Karpas-422 (cell line): ENCODE results near the gene OR5AU1. TPM values are rescaled to one million over a fixed set of nuclear protein-coding genes. Genes with fewer than 3 reads are reported as not detected.

Source experiments
- DNase-seq: peaks from one replicate; pipeline ENCODE4 v3.0.0-alpha.2; 2015
- H2AFZ ChIP-seq: fragments of 200-600 bp; sonication (generic); 2 replicates; pipeline ENCODE4 v1.6.1; 2014; ENCODE audit warnings: antibody characterized with exemption, low read length, mixed read lengths
- H3K27ac ChIP-seq: fragments of 200-600 bp; sonication (generic); 2 replicates; pipeline ENCODE4 v1.5.1; 2014; ENCODE audit warnings: mild to moderate bottlenecking, low read length, moderate library complexity
- H3K27me3 ChIP-seq: fragments of 200-600 bp; sonication (generic); 2 replicates; pipeline ENCODE4 v1.6.1; 2014; ENCODE audit warnings: low read length, mixed read lengths
- H3K36me3 ChIP-seq: fragments of 200-600 bp; sonication (generic); 2 replicates; pipeline ENCODE4 v1.6.1; 2014; ENCODE audit warnings: low read length, mixed read lengths; ENCODE audit not compliant: insufficient read depth
- H3K4me1 ChIP-seq: fragments of 200-600 bp; sonication (generic); 2 replicates; pipeline ENCODE4 v1.6.1; 2014; ENCODE audit warnings: mild to moderate bottlenecking, low read length, mixed read lengths
- H3K4me2 ChIP-seq: fragments of 200-600 bp; sonication (generic); 2 replicates; pipeline ENCODE4 v1.6.1; 2014; ENCODE audit warnings: low read length, low read depth, mild to moderate bottlenecking; ENCODE audit not compliant: poor library complexity, severe bottlenecking
- H3K4me3 ChIP-seq: fragments of 200-600 bp; sonication (generic); 2 replicates; pipeline ENCODE4 v1.5.1; 2014; ENCODE audit warnings: mild to moderate bottlenecking, antibody characterized with exemption, low read length, mixed read lengths
- H3K79me2 ChIP-seq: fragments of 200-600 bp; sonication (generic); 2 replicates; pipeline ENCODE4 v1.6.1; 2014; ENCODE audit warnings: mild to moderate bottlenecking, low read length, mixed read lengths
- H3K9ac ChIP-seq: fragments of 200-600 bp; sonication (generic); 2 replicates; pipeline ENCODE4 v1.6.0; 2014; ENCODE audit warnings: low read length
- H3K9me2 ChIP-seq: fragments of 200-600 bp; sonication (generic), shearing (Covaris generic); replicated peaks from 2 replicates; pipeline ENCODE4 v1.6.0; 2014; ENCODE audit warnings: mild to moderate bottlenecking, low read length, moderate library complexity; ENCODE audit not compliant: insufficient read depth
- H3K9me3 ChIP-seq: fragments of 300-700, 200-600 bp; sonication (generic); 2 replicates; pipeline ENCODE4 v1.6.1; 2014; ENCODE audit warnings: low read length, mixed read lengths
- H4K20me1 ChIP-seq: fragments of 200-600 bp; sonication (generic); 2 replicates; pipeline ENCODE4 v1.6.1; 2014; ENCODE audit warnings: mild to moderate bottlenecking, antibody characterized with exemption, low read length, low read depth; ENCODE audit not compliant: insufficient read depth
- small RNA-seq: library from RNA; depleted of rRNA; stranded (forward); fragments of <200 nt; gene quantifications from one replicate; pipeline ENCODE3, GENCODE V24; 2014
- total RNA-seq: library from RNA; depleted of rRNA; stranded (reverse); fragments of >200 nt; shearing (Covaris generic); gene quantifications from 2 replicates; pipeline ENCODE4 v1.2.3, GENCODE V29; 2014; ENCODE audit warnings: low replicate concordance; rRNA removed

The OR5AU1 gene
- total RNA-seq, 1 experiment from 2014 or later = not detected

- no peaks in the 10 kb centered on the region for H3K27me3 ChIP-seq
- H3K27ac ChIP-seq = peak overlapping the region; percentile 42; the same call in 1 of the 2 replicates
- H4K20me1 ChIP-seq = no peaks in the 10 kb centered on the region; the same call in 1 of the 2 replicates
- DNase-seq = no peak
- peaks cover 49% of the 10 kb centered on the region for H3K4me1 ChIP-seq
- H2AFZ ChIP-seq = no peak overlapping the region
- peaks cover 10% of the 10 kb centered on the region; the same call in 1 of the 2 replicates for H3K79me2 ChIP-seq
- no peaks in the 10 kb centered on the region for H3K9me3 ChIP-seq
- no peak overlapping the region for H3K4me3 ChIP-seq
- no peaks in the 10 kb centered on the region for H3K9me2 ChIP-seq
- H3K36me3 ChIP-seq = no peaks in the 10 kb centered on the region
- peak overlapping the region; percentile 8 for H3K4me2 ChIP-seq
- H3K9ac ChIP-seq = no peak overlapping the region
Observed at GRCh38 chr14:21108791-21109190, 47.1 kb downstream of the OR5AU1 start.

GRCh38 chr14:21107283-21107800 lies 48.5 kb downstream of the OR5AU1 start:
- peaks cover 10% of the 10 kb centered on the region; the same call in 1 of the 2 replicates for H3K79me2 ChIP-seq
- H3K27me3 ChIP-seq = no peaks in the 10 kb centered on the region
- H3K36me3 ChIP-seq = no peaks in the 10 kb centered on the region
- no peak for DNase-seq
- no peaks in the 10 kb centered on the region for H3K9me2 ChIP-seq
- H3K27ac ChIP-seq = no peak overlapping the region
- peaks cover 59% of the 10 kb centered on the region for H3K4me1 ChIP-seq
- peak overlapping the region; percentile 70; the same call in 1 of the 2 replicates for H2AFZ ChIP-seq
- no peaks in the 10 kb centered on the region; the same call in 1 of the 2 replicates for H4K20me1 ChIP-seq
- no peak overlapping the region for H3K4me3 ChIP-seq
- no peaks in the 10 kb centered on the region for H3K9me3 ChIP-seq
- H3K9ac ChIP-seq = peak overlapping the region; percentile 17; the same call in 1 of the 2 replicates
- H3K4me2 ChIP-seq = no peak overlapping the region

GRCh38 chr14:21106498-21107282 lies 49.2 kb downstream of the OR5AU1 start:
- no peaks in the 10 kb centered on the region for H3K27me3 ChIP-seq
- DNase-seq = peak; percentile 92
- H3K4me1 ChIP-seq = peaks cover 61% of the 10 kb centered on the region
- H3K9me3 ChIP-seq = no peaks in the 10 kb centered on the region
- peak overlapping the region; percentile 5; the same call in 1 of the 2 replicates for H3K4me3 ChIP-seq
- no peaks in the 10 kb centered on the region for H3K36me3 ChIP-seq
- peak overlapping the region; percentile 44 for H3K4me2 ChIP-seq
- H3K9me2 ChIP-seq = no peaks in the 10 kb centered on the region
- H3K9ac ChIP-seq = peak overlapping the region; percentile 17
- H3K27ac ChIP-seq = peak overlapping the region; percentile 36
- no peaks in the 10 kb centered on the region; the same call in 1 of the 2 replicates for H4K20me1 ChIP-seq
- H3K79me2 ChIP-seq = peaks cover 10% of the 10 kb centered on the region; the same call in 1 of the 2 replicates
- H2AFZ ChIP-seq = peak overlapping the region; percentile 70

GRCh38 chr14:21106176-21106497 lies 49.7 kb downstream of the OR5AU1 start:
- no peaks in the 10 kb centered on the region for H3K9me2 ChIP-seq
- H3K79me2 ChIP-seq = peaks cover 10% of the 10 kb centered on the region; the same call in 1 of the 2 replicates
- H3K4me1 ChIP-seq = peaks cover 61% of the 10 kb centered on the region
- no peaks in the 10 kb centered on the region for H3K27me3 ChIP-seq
- H2AFZ ChIP-seq = peak overlapping the region; percentile 70; the same call in 1 of the 2 replicates
- H3K36me3 ChIP-seq = no peaks in the 10 kb centered on the region
- H4K20me1 ChIP-seq = no peaks in the 10 kb centered on the region; the same call in 1 of the 2 replicates
- H3K4me2 ChIP-seq = peak overlapping the region; percentile 44
- peak overlapping the region; percentile 36; the same call in 1 of the 2 replicates for H3K27ac ChIP-seq
- 0 out of 2 replicates have a peak overlapping the region, but pooled peaks have one; percentile 17 for H3K9ac ChIP-seq
- DNase-seq = no peak
- H3K4me3 ChIP-seq = peak overlapping the region; percentile 5; the same call in 1 of the 2 replicates
- no peaks in the 10 kb centered on the region for H3K9me3 ChIP-seq

- H3K4me3 ChIP-seq = peak overlapping the region; percentile 96
Observed at GRCh38 chr14:21105095-21105494, 50.8 kb downstream of the OR5AU1 start.

More at GRCh38 chr14:21105095-21105494, 50.8 kb downstream of the OR5AU1 start:
- Histone ChIP-seq H3K27me3 (no peaks in the 10 kb centered on the region), H3K4me1 (peaks cover 55% of the 10 kb centered on the region), H3K79me2 (peaks cover 10% of the 10 kb centered on the region; the same call in 1 of the 2 replicates), H3K27ac (peak overlapping the region; percentile 68; the same call in 1 of the 2 replicates), H3K4me2 (peak overlapping the region; percentile 98), H3K9me3 (no peaks in the 10 kb centered on the region), H3K9ac (peak overlapping the region; percentile 96), H3K9me2 (no peaks in the 10 kb centered on the region), H4K20me1 (no peaks in the 10 kb centered on the region; the same call in 1 of the 2 replicates), H2AFZ (no peak overlapping the region), H3K36me3 (no peaks in the 10 kb centered on the region)
- DNase-seq = no peak

Small RNA genes lying within 50 kb of the gene (small RNA-seq; reads per million reads assigned to genes)
- gene RNU6-252P = not detected

Other genes starting within 250 kb of the OR5AU1 start
- gene RNASE2, start 200.6 kb downstream of the OR5AU1 start, total RNA-seq = not detected in 2 replicates
- 110 and 150 TPM in 2 replicates for gene METTL17, start 166.1 kb downstream of the OR5AU1 start, total RNA-seq
- gene SLC39A2, start 156.8 kb downstream of the OR5AU1 start, total RNA-seq = not detected in 2 replicates
- not detected in 2 replicates for gene NDRG2, start 131.0 kb downstream of the OR5AU1 start, total RNA-seq
- gene TPPP2, start 125.8 kb downstream of the OR5AU1 start, total RNA-seq = not detected in 2 replicates
- gene RNASE13, start 121.3 kb downstream of the OR5AU1 start, total RNA-seq = not detected in 2 replicates
- not detected in 2 replicates for gene RNASE7, start 113.7 kb downstream of the OR5AU1 start, total RNA-seq
- gene RNASE8, start 98.2 kb downstream of the OR5AU1 start, total RNA-seq = not detected in 2 replicates
- 2.2 TPM in 2 replicates for gene ARHGEF40, start 85.8 kb downstream of the OR5AU1 start, total RNA-seq
- gene ZNF219, start 57.4 kb downstream of the OR5AU1 start, total RNA-seq = 3.4 and 3.8 TPM in 2 replicates
- gene TMEM253, start 55.0 kb downstream of the OR5AU1 start, total RNA-seq = not detected in 2 replicates
- gene HNRNPC, start 113.4 kb upstream of the OR5AU1 start, total RNA-seq = 661 and 1,144 TPM in 2 replicates
- not detected in 2 replicates for gene RPGRIP1, start 124.0 kb upstream of the OR5AU1 start, total RNA-seq
- 102 and 126 TPM in 2 replicates for gene SUPT16H, start 228.0 kb upstream of the OR5AU1 start, total RNA-seq